Thoracic aorta (tissue), 2 donors: ENCODE results near the gene SLC35A4. TPM values are rescaled to one million over a fixed set of nuclear protein-coding genes. Genes with fewer than 3 reads are reported as not detected.

Experiments
- ATAC-seq: fragments of 150-250 bp; one replicate; pipeline ENCODE4 v1.8.0; 2017; ENCODE audit warnings: low read depth; ENCODE audit not compliant: insufficient number of reproducible peaks, low FRiP score
- DNase-seq: peaks from one replicate; pipeline ENCODE4 v3.0.0-alpha.2; 2020; ENCODE audit warnings: low spot score
- H3K27ac ChIP-seq, 2 donors: fragments of 200-600 bp; sonication (generic); 1 replicate in 1 of 2; 2 replicates in 1 of 2; pipeline ENCODE4 v1.5.1; 2016; ENCODE audit warnings: mild to moderate bottlenecking in 2 of 2, moderate library complexity in 2 of 2
- H3K27me3 ChIP-seq: fragments of 200-600 bp; sonication (generic); replicated peaks from 2 replicates; pipeline ENCODE4 v1.6.0; 2016; ENCODE audit warnings: mild to moderate bottlenecking; ENCODE audit not compliant: insufficient read depth
- H3K36me3 ChIP-seq: fragments of 200-600 bp; sonication (generic); one replicate; pipeline ENCODE4 v1.5.1; 2016
- H3K4me1 ChIP-seq, 2 donors: fragments of 200-600 bp; sonication (generic); 1 replicate in 1 of 2; 2 replicates in 1 of 2; pipeline versions ENCODE4 v1.5.1 to v1.6.0; 2016; ENCODE audit warnings: low read depth in 2 of 2, mild to moderate bottlenecking in 1 of 2; ENCODE audit not compliant: control insufficient read depth in 1 of 2
- H3K4me3 ChIP-seq: fragments of 200-600 bp; sonication (generic); 2 replicates; pipeline ENCODE4 v1.5.1; 2016; ENCODE audit warnings: mild to moderate bottlenecking
- H3K9me3 ChIP-seq: fragments of 200-600 bp; sonication (generic); 2 replicates; pipeline ENCODE4 v1.5.1; 2016
- CTCF ChIP-seq: fragments of 200-600 bp; sonication (generic); IDR thresholded peaks from one replicate; pipeline ENCODE4 v1.5.1; 2019; ENCODE audit warnings: antibody characterized with exemption
- total RNA-seq, 2 donors: library from RNA; depleted of rRNA; stranded (reverse); fragments of >200 nt; gene quantifications; one replicate each; pipeline versions ENCODE4 v1.1.0 to v1.2.3, GENCODE V29; 2016

SLC35A4 gene
- total RNA-seq, 2 donors from 2014 or later = 21.7 to 40.2 TPM

- Histone ChIP-seq H3K9me3 (no peaks in the 10 kb centered on the region), H3K27me3 (no peaks in the 10 kb centered on the region), H3K27ac (no peak overlapping the region), H3K4me1 (peaks cover 13 to 73% of the 10 kb centered on the region in 2 donors), H3K4me3 (no peak overlapping the region), H3K36me3 (peaks cover 13% of the 10 kb centered on the region)
- DNase-seq (no peak), ATAC-seq (no peak)
- no peak for TF ChIP-seq CTCF
These were observed 2.0 kb downstream of the SLC35A4 start for GRCh38 chr5:140566665-140567064.

GRCh38 chr5:140567136-140567818, 2.6 kb downstream of the SLC35A4 start:
- Histone ChIP-seq H3K4me3 (no peak overlapping the region), H3K36me3 (peaks cover 13% of the 10 kb centered on the region), H3K27me3 (no peaks in the 10 kb centered on the region), H3K9me3 (no peaks in the 10 kb centered on the region), H3K27ac (no peak overlapping the region), H3K4me1 (peaks cover 13 to 70% of the 10 kb centered on the region in 2 donors)
- DNase-seq (no peak), ATAC-seq (no peak)
- no peak for TF ChIP-seq CTCF

GRCh38 chr5:140567871-140568270, 3.2 kb downstream of the SLC35A4 start:
- ATAC-seq = no peak
- Histone ChIP-seq H3K4me3 (no peak overlapping the region), H3K27me3 (no peaks in the 10 kb centered on the region), H3K27ac (no peak overlapping the region), H3K4me1 (peaks cover 13 to 64% of the 10 kb centered on the region in 2 donors), H3K9me3 (no peaks in the 10 kb centered on the region), H3K36me3 (peaks cover 13% of the 10 kb centered on the region)
- no peak for DNase-seq
- no peak for TF ChIP-seq CTCF

- DNase-seq (no peak), ATAC-seq (no peak)
- Histone ChIP-seq H3K27me3 (no peaks in the 10 kb centered on the region), H3K36me3 (peaks cover 13% of the 10 kb centered on the region), H3K4me3 (no peak overlapping the region), H3K27ac (peak overlapping the region; percentile 44 to 65), H3K9me3 (no peaks in the 10 kb centered on the region), H3K4me1 (peaks cover 13 to 57% of the 10 kb centered on the region in 2 donors)
- TF ChIP-seq CTCF = no peak
These were observed 3.9 kb downstream of the SLC35A4 start for GRCh38 chr5:140568443-140569063.

- H3K4me3 ChIP-seq = peak overlapping the region; percentile 4
- TF ChIP-seq CTCF = no peak
- H3K36me3 ChIP-seq = peaks cover 13% of the 10 kb centered on the region
- H3K4me1 ChIP-seq = peaks cover 13 to 54% of the 10 kb centered on the region in 2 donors
- no peaks in the 10 kb centered on the region for H3K9me3 ChIP-seq
- ATAC-seq (no peak), DNase-seq (no peak)
- no peaks in the 10 kb centered on the region for H3K27me3 ChIP-seq
- H3K27ac ChIP-seq = peak overlapping the region; percentile 44 to 65
These were observed 4.6 kb downstream of the SLC35A4 start for GRCh38 chr5:140569197-140569596.
